ENCODE measurements around the gene INPP5D. TPM values are rescaled to one million over a fixed set of nuclear protein-coding genes. Genes with fewer than 3 reads are reported as not detected.

INPP5D gene
- total and polyA plus RNA-seq, 2 of the 13 experiments (the other 11 are each of a cell fraction or from before 2014, with no cell fraction given), result 16.7 to 18.0 TPM

DNA sequence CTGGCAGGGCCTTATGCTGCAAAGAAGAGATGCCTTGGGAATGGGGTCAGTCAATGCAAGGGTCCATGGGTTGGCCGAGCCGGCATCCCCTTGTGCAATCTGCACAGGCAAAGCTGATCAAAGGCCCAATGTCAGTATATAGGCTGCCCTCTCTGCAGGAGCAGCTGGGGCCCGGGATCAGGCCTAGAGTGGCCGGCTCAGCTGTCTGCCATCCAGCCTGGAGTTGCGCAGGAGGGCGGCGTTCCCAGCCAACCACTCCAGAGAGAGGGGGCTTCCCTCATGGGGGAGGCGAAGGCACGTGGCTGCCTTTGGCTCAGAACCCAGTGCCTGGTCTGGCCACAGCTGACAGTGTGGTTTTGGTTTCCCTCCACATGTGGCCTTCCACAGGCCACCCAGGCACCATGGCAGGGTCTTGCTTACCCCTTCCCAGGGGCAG lies 3.9 kb downstream of the INPP5D start (continued):
- TF ChIP-seq, protein P1, sequence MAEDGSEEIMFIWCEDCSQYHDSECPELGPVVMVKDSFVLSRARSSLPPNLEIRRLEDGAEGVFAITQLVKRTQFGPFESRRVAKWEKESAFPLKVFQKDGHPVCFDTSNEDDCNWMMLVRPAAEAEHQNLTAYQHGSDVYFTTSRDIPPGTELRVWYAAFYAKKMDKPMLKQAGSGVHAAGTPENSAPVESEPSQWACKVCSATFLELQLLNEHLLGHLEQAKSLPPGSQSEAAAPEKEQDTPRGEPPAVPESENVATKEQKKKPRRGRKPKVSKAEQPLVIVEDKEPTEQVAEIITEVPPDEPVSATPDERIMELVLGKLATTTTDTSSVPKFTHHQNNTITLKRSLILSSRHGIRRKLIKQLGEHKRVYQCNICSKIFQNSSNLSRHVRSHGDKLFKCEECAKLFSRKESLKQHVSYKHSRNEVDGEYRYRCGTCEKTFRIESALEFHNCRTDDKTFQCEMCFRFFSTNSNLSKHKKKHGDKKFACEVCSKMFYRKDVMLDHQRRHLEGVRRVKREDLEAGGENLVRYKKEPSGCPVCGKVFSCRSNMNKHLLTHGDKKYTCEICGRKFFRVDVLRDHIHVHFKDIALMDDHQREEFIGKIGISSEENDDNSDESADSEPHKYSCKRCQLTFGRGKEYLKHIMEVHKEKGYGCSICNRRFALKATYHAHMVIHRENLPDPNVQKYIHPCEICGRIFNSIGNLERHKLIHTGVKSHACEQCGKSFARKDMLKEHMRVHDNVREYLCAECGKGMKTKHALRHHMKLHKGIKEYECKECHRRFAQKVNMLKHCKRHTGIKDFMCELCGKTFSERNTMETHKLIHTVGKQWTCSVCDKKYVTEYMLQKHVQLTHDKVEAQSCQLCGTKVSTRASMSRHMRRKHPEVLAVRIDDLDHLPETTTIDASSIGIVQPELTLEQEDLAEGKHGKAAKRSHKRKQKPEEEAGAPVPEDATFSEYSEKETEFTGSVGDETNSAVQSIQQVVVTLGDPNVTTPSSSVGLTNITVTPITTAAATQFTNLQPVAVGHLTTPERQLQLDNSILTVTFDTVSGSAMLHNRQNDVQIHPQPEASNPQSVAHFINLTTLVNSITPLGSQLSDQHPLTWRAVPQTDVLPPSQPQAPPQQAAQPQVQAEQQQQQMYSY (CRISPR knock-in tag; IDR thresholded peaks at IDR 0.05), result no peak
- TF ChIP-seq AGO1 (IDR thresholded peaks at IDR 0.05; ENCODE audit: low read depth, low read length, poor library complexity, severe bottlenecking) (no peak), ZNF670 (CRISPR knock-in tag; IDR thresholded peaks at IDR 0.05; ENCODE audit: borderline replicate concordance) (no peak), GPN1 (CRISPR knock-in tag; IDR thresholded peaks at IDR 0.05; ENCODE audit: borderline replicate concordance) (no peak), HNRNPLL (IDR thresholded peaks at IDR 0.05; ENCODE audit: low read depth, low read length, poor library complexity, severe bottlenecking) (no peak), HCFC1 (IDR thresholded peaks at IDR 0.05; ENCODE audit: low read depth, low read length) (no peak), PRPF4 (IDR thresholded peaks at IDR 0.05; ENCODE audit: low read depth, low read length, poor library complexity, severe bottlenecking) (no peak), SRF (IDR thresholded peaks at IDR 0.05; ENCODE audit: low read depth, low read length) (no peak), YY1 (IDR thresholded peaks at IDR 0.05; ENCODE audit: insufficient read depth, insufficient replicate concordance, low read depth, low read length) (no peak), ZNF782 (CRISPR knock-in tag; IDR thresholded peaks at IDR 0.05; ENCODE audit: borderline replicate concordance) (0 out of 2 replicates have a peak, but pooled peaks have one; percentile 69)
- TF ChIP-seq, protein P2, sequence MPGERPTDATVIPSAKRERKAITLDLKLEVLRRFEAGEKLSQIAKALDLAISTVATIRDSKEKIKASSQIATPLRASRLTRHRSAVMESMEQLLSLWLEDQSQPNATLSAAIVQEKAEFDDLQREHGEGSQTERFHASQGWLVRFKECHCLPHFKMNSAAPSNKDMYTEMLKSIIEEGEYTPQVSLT (CRISPR knock-in tag; IDR thresholded peaks at IDR 0.05; ENCODE audit: borderline replicate concordance, low read depth), result no peak
- TF ChIP-seq, protein P3, sequence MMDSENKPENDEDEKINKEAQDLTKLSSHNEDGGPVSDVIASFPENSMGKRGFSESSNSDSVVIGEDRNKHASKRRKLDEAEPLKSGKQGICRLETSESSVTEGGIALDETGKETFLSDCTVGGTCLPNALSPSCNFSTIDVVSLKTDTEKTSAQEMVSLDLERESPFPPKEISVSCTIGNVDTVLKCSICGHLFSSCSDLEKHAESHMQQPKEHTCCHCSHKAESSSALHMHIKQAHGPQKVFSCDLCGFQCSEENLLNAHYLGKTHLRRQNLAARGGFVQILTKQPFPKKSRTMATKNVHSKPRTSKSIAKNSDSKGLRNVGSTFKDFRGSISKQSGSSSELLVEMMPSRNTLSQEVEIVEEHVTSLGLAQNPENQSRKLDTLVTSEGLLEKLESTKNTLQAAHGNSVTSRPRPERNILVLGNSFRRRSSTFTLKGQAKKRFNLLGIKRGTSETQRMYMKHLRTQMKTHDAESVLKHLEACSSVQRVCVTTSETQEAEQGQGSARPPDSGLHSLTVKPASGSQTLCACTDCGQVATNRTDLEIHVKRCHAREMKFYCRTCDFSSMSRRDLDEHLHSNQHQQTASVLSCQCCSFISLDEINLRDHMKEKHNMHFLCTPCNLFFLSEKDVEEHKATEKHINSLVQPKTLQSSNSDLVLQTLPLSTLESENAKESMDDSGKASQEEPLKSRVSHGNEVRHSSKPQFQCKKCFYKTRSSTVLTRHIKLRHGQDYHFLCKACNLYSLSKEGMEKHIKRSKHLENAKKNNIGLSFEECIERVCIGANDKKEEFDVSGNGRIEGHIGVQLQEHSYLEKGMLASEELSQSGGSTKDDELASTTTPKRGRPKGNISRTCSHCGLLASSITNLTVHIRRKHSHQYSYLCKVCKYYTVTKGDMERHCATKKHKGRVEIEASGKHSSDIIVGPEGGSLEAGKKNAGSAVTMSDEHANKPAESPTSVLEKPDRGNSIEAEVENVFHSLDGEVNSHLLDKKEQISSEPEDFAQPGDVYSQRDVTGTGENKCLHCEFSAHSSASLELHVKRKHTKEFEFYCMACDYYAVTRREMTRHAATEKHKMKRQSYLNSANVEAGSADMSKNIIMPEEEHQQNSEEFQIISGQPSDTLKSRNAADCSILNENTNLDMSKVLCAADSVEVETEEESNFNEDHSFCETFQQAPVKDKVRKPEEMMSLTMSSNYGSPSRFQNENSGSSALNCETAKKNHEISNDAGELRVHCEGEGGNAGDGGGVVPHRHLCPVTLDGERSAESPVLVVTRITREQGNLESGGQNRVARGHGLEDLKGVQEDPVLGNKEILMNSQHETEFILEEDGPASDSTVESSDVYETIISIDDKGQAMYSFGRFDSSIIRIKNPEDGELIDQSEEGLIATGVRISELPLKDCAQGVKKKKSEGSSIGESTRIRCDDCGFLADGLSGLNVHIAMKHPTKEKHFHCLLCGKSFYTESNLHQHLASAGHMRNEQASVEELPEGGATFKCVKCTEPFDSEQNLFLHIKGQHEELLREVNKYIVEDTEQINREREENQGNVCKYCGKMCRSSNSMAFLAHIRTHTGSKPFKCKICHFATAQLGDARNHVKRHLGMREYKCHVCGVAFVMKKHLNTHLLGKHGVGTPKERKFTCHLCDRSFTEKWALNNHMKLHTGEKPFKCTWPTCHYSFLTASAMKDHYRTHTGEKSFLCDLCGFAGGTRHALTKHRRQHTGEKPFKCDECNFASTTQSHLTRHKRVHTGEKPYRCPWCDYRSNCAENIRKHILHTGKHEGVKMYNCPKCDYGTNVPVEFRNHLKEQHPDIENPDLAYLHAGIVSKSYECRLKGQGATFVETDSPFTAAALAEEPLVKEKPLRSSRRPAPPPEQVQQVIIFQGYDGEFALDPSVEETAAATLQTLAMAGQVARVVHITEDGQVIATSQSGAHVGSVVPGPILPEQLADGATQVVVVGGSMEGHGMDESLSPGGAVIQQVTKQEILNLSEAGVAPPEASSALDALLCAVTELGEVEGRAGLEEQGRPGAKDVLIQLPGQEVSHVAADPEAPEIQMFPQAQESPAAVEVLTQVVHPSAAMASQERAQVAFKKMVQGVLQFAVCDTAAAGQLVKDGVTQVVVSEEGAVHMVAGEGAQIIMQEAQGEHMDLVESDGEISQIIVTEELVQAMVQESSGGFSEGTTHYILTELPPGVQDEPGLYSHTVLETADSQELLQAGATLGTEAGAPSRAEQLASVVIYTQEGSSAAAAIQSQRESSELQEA (CRISPR knock-in tag; IDR thresholded peaks at IDR 0.05; ENCODE audit: not compliant biosample characterization), result no peak
- TF ChIP-seq, protein P4, sequence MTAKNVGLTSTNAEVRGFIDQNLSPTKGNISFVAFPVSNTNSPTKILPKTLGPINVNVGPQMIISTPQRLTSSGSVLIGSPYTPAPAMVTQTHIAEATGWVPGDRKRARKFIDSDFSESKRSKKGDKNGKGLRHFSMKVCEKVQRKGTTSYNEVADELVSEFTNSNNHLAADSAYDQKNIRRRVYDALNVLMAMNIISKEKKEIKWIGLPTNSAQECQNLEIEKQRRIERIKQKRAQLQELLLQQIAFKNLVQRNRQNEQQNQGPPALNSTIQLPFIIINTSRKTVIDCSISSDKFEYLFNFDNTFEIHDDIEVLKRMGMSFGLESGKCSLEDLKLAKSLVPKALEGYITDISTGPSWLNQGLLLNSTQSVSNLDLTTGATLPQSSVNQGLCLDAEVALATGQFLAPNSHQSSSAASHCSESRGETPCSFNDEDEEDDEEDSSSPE (CRISPR knock-in tag; IDR thresholded peaks at IDR 0.05), result no peak
- TF ChIP-seq, protein P5, sequence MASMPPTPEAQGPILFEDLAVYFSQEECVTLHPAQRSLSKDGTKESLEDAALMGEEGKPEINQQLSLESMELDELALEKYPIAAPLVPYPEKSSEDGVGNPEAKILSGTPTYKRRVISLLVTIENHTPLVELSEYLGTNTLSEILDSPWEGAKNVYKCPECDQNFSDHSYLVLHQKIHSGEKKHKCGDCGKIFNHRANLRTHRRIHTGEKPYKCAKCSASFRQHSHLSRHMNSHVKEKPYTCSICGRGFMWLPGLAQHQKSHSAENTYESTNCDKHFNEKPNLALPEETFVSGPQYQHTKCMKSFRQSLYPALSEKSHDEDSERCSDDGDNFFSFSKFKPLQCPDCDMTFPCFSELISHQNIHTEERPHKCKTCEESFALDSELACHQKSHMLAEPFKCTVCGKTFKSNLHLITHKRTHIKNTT (CRISPR knock-in tag; IDR thresholded peaks at IDR 0.05), result no peak
